HEK293 (cell line): ENCODE results near the gene RNF181.

ENCODE experiments used
- CTCF ChIA-PET: fragments of 350-600 bp; formaldehyde crosslinking; extraction: SDS; loops from one replicate; lab custom pipeline; 2021; ENCODE audit warnings: antibody characterized with exemption; lab: Yijun Ruan, JAX
- POLR2A ChIA-PET: fragments of 300-600 bp; formaldehyde crosslinking; extraction: SDS; loops from one replicate; lab custom pipeline; 2020; ENCODE audit warnings: antibody characterized with exemption, inconsistent platforms; lab: Yijun Ruan, JAX
- H3K27ac ChIP-seq: fragments of 200-500 bp; sonication (Bioruptor generic); 2 replicates; pipeline ENCODE4 v1.5.1; 2014; ENCODE audit warnings: low read depth, low read length, control low read depth, inconsistent platforms; ENCODE audit errors: extremely low read depth
- H3K36me3 ChIP-seq, 2 experiments: fragments of 200-500 bp in 1 of 2; sonication (Bioruptor generic) in 1 of 2; 1 replicate in 1 of 2; 2 replicates in 1 of 2; pipeline ENCODE4 v1.5.1; 2014 to 2017; ENCODE audit warnings: inconsistent platforms in 2 of 2, low read length in 2 of 2; ENCODE audit not compliant: control insufficient read depth in 2 of 2, insufficient read depth in 1 of 2
- H3K4me1 ChIP-seq: fragments of 200-500 bp; sonication (Bioruptor generic); 2 replicates; pipeline ENCODE4 v1.5.1; 2014; ENCODE audit warnings: mild to moderate bottlenecking, low read length, inconsistent platforms; ENCODE audit not compliant: control insufficient read depth, insufficient read depth
- H3K4me3 ChIP-seq: 2 replicates; pipeline ENCODE4 v1.5.1; 2011; ENCODE audit warnings: low read depth, mild to moderate bottlenecking, control low read depth, low read length, moderate library complexity
- H3K9me3 ChIP-seq: fragments of 200-500 bp; sonication (Bioruptor generic); 2 replicates; pipeline ENCODE4 v1.5.1; 2014; ENCODE audit warnings: low read depth, low read length, inconsistent platforms; ENCODE audit not compliant: control insufficient read depth, insufficient read depth
- ELK4 ChIP-seq: IDR thresholded peaks from 2 replicates; pipeline ENCODE4 v1.6.1; 2011; ENCODE audit warnings: mild to moderate bottlenecking, low read depth, low read length, borderline replicate concordance
- GLIS1 ChIP-seq: fragments of 450-650 bp; formaldehyde crosslinking; IDR thresholded peaks from 2 replicates; pipeline ENCODE4 v1.5.1; 2016; ENCODE audit warnings: missing biosample characterization, missing genetic modification characterization
- GLIS2 ChIP-seq: fragments of 450-650 bp; formaldehyde crosslinking; IDR thresholded peaks from 2 replicates; pipeline ENCODE4 v1.5.1; 2016; ENCODE audit warnings: missing biosample characterization, missing genetic modification characterization
- HOXA7 ChIP-seq: sonication (generic); formaldehyde crosslinking; IDR thresholded peaks from 2 replicates; pipeline ENCODE4 v1.8.1; 2022; ENCODE audit warnings: missing genetic modification reagents, borderline replicate concordance
- INSM2 ChIP-seq: fragments of 450-650 bp; formaldehyde crosslinking; IDR thresholded peaks from 2 replicates; pipeline ENCODE4 v1.5.1; 2016; ENCODE audit warnings: missing biosample characterization, missing genetic modification characterization
- OSR2 ChIP-seq: fragments of 450-650 bp; formaldehyde crosslinking; IDR thresholded peaks from 2 replicates; pipeline ENCODE4 v1.5.1; 2016; ENCODE audit warnings: missing biosample characterization, missing genetic modification characterization
- PRDM10 ChIP-seq: fragments of 450-650 bp; formaldehyde crosslinking; IDR thresholded peaks from 2 replicates; pipeline ENCODE4 v1.5.1; 2016; ENCODE audit warnings: missing biosample characterization, missing genetic modification characterization
- SP3 ChIP-seq: fragments of 450-650 bp; formaldehyde crosslinking; IDR thresholded peaks from 2 replicates; pipeline ENCODE4 v1.5.1; 2016; ENCODE audit warnings: missing biosample characterization, missing genetic modification characterization
- TRIM28 ChIP-seq: IDR thresholded peaks from 2 replicates; pipeline ENCODE4 v1.6.1; 2011; ENCODE audit warnings: low read length, control low read depth, borderline replicate concordance
- ZBTB8A ChIP-seq: fragments of 450-650 bp; formaldehyde crosslinking; IDR thresholded peaks from 2 replicates; pipeline ENCODE4 v1.5.1; 2016; ENCODE audit warnings: missing biosample characterization, missing genetic modification characterization
- ZFP3 ChIP-seq: fragments of 450-650 bp; formaldehyde crosslinking; IDR thresholded peaks from 2 replicates; pipeline ENCODE4 v1.5.1; 2016; ENCODE audit warnings: low read depth, missing biosample characterization, missing genetic modification characterization
- ZNF121 ChIP-seq: fragments of 450-650 bp; formaldehyde crosslinking; IDR thresholded peaks from 2 replicates; pipeline ENCODE4 v1.5.1; 2016; ENCODE audit warnings: missing biosample characterization, missing genetic modification characterization
- ZNF146 ChIP-seq: fragments of 450-650 bp; formaldehyde crosslinking; IDR thresholded peaks from 2 replicates; pipeline ENCODE4 v1.5.1; 2016; ENCODE audit warnings: missing biosample characterization, missing genetic modification characterization
- ZNF184 ChIP-seq: fragments of 450-650 bp; IDR thresholded peaks from 2 replicates; pipeline ENCODE4 v1.5.1; 2018; ENCODE audit warnings: missing biosample characterization, mild to moderate bottlenecking, missing genetic modification characterization
- ZNF335 ChIP-seq: fragments of 450-650 bp; formaldehyde crosslinking; conservative IDR thresholded peaks from 2 replicates; pipeline ENCODE4 v1.5.1; 2016; ENCODE audit warnings: missing biosample characterization, missing genetic modification characterization
- ZNF394 ChIP-seq: fragments of 450-650 bp; formaldehyde crosslinking; IDR thresholded peaks from 2 replicates; pipeline ENCODE4 v1.5.1; 2016; ENCODE audit warnings: missing biosample characterization, missing genetic modification characterization, mild to moderate bottlenecking, moderate library complexity, borderline replicate concordance
- ZNF404 ChIP-seq: fragments of 450-650 bp; formaldehyde crosslinking; IDR thresholded peaks from 2 replicates; pipeline ENCODE4 v1.5.1; 2017; ENCODE audit warnings: missing biosample characterization, missing genetic modification characterization
- ZNF473 ChIP-seq: fragments of 450-650 bp; formaldehyde crosslinking; IDR thresholded peaks from 2 replicates; pipeline ENCODE4 v1.5.1; 2017; ENCODE audit warnings: missing biosample characterization, missing genetic modification characterization
- ZNF510 ChIP-seq: fragments of 450-650 bp; formaldehyde crosslinking; IDR thresholded peaks from 2 replicates; pipeline ENCODE4 v1.5.1; 2018; ENCODE audit warnings: mild to moderate bottlenecking, missing genetic modification characterization, missing biosample characterization; ENCODE audit not compliant: insufficient replicate concordance
- ZNF514 ChIP-seq: fragments of 450-650 bp; formaldehyde crosslinking; IDR thresholded peaks from 2 replicates; pipeline ENCODE4 v1.5.1; 2016; ENCODE audit warnings: missing biosample characterization, missing genetic modification characterization
- ZNF558 ChIP-seq: fragments of 450-650 bp; formaldehyde crosslinking; IDR thresholded peaks from 2 replicates; pipeline ENCODE4 v1.5.1; 2016; ENCODE audit warnings: missing biosample characterization, missing genetic modification characterization
- ZNF600 ChIP-seq: fragments of 450-650 bp; formaldehyde crosslinking; IDR thresholded peaks from 2 replicates; pipeline ENCODE4 v1.5.1; 2016; ENCODE audit warnings: missing biosample characterization, missing genetic modification characterization
- ZNF629 ChIP-seq: fragments of 450-650 bp; formaldehyde crosslinking; IDR thresholded peaks from 2 replicates; pipeline ENCODE4 v1.5.1; 2017; ENCODE audit warnings: missing biosample characterization, missing genetic modification characterization
- ZNF837 ChIP-seq: fragments of 450-650 bp; formaldehyde crosslinking; IDR thresholded peaks from 2 replicates; pipeline ENCODE4 v1.5.1; 2016; ENCODE audit warnings: missing biosample characterization, missing genetic modification characterization
- ZSCAN16 ChIP-seq: fragments of 450-650 bp; formaldehyde crosslinking; IDR thresholded peaks from 2 replicates; pipeline ENCODE4 v1.5.1; 2016; ENCODE audit warnings: missing biosample characterization, missing genetic modification characterization
- ZSCAN18 ChIP-seq: fragments of 450-650 bp; formaldehyde crosslinking; IDR thresholded peaks from 2 replicates; pipeline ENCODE4 v1.5.1; 2016; ENCODE audit warnings: missing biosample characterization, missing genetic modification characterization
- ZSCAN23 ChIP-seq: fragments of 450-650 bp; formaldehyde crosslinking; IDR thresholded peaks from 2 replicates; pipeline ENCODE4 v1.5.1; 2016; ENCODE audit warnings: missing biosample characterization, missing genetic modification characterization
- ZXDB ChIP-seq: fragments of 450-650 bp; formaldehyde crosslinking; IDR thresholded peaks from 2 replicates; pipeline ENCODE4 v1.5.1; 2016; ENCODE audit warnings: missing biosample characterization, missing genetic modification characterization

RNF181 gene

GRCh38 chr2:85621338-85621737 lies 25.8 kb downstream of the RNF181 start:
- Histone ChIP-seq H3K9me3 (no peaks in the 10 kb centered on the region), H3K4me1 (peaks cover 8% of the 10 kb centered on the region), H3K36me3 (peaks cover 71 to 75% of the 10 kb centered on the region in 2 experiments), H3K27ac (no peak overlapping the region), H3K4me3 (no peak overlapping the region)
- CTCF ChIA-PET: interaction anchor here (4.2 kb wide), 1 partner anchor 15 kb away, joined by 35 read pairs; no protein-coding TSS in a partner anchor
- TF ChIP-seq ZSCAN16 (tag by site-specific recombination): no peak
- TF ChIP-seq OSR2 (tag by site-specific recombination): no peak
- TF ChIP-seq PRDM10: no peak
- TF ChIP-seq ZNF600: no peak
- no peak for TF ChIP-seq ZNF510 (tag by site-specific recombination)
- no peak for TF ChIP-seq HOXA7 (CRISPR knock-in tag)
- no peak for TF ChIP-seq ZNF473 (tag by site-specific recombination)
- TF ChIP-seq TRIM28: no peak
- TF ChIP-seq SP3 (tag by site-specific recombination): no peak
- no peak for TF ChIP-seq ZSCAN18
- POLR2A ChIA-PET: interaction anchor here (1.6 kb wide), 1 partner anchor 83 kb away, joined by 4 read pairs; the partner anchor contains the start of gene MAT2A

GRCh38 chr2:85623991-85624390 lies 28.4 kb downstream of the RNF181 start:
- ChIA-PET POLR2A (no interaction called here), CTCF (interaction anchor here (0.7 kb wide), 1 partner anchor 102 kb away, joined by 3 read pairs; no protein-coding TSS in a partner anchor)
- H3K27ac ChIP-seq: no peak overlapping the region

More at GRCh38 chr2:85623991-85624390, 28.4 kb downstream of the RNF181 start:
- Histone ChIP-seq H3K4me3 (no peak overlapping the region), H3K4me1 (no peaks in the 10 kb centered on the region), H3K36me3 (peaks cover 86 to 89% of the 10 kb centered on the region in 2 experiments), H3K9me3 (no peaks in the 10 kb centered on the region)
- TF ChIP-seq INSM2 (tag by site-specific recombination) (no peak), ZNF121 (tag by site-specific recombination) (no peak), ZXDB (no peak), ZNF146 (tag by site-specific recombination) (no peak), ZNF514 (tag by site-specific recombination) (no peak), ELK4 (no peak), ZNF404 (tag by site-specific recombination) (no peak), ZNF184 (tag by site-specific recombination) (no peak), GLIS1 (tag by site-specific recombination) (no peak), ZNF394 (tag by site-specific recombination) (no peak), ZSCAN23 (tag by site-specific recombination) (no peak), ZFP3 (tag by site-specific recombination) (no peak), OSR2 (tag by site-specific recombination) (no peak), ZNF629 (no peak), ZNF558 (tag by site-specific recombination) (no peak), ZNF335 (tag by site-specific recombination) (no peak), ZNF837 (tag by site-specific recombination) (no peak), GLIS2 (no peak), ZBTB8A (tag by site-specific recombination) (no peak)
